ENCODE results near the gene TAC3.

GRCh38 chr12:56995930-56996496, 20.3 kb downstream of the TAC3 start:
- no peak for TF ChIP-seq CTCF (conservative IDR thresholded peaks at IDR 0.05; ENCODE audit: low read length)
- no peak for TF ChIP-seq EZH2phosphoT487 (IDR thresholded peaks at IDR 0.05; ENCODE audit: borderline replicate concordance)

Data from Loucy (cell line).